Activated CD4-positive, alpha-beta T cell treated with anti-CD3 and anti-CD28 coated beads, Interleukin-2, amount 10 ng/mL, durations not matched to agents 7 days and 5 days (primary cell): Measurements from ENCODE around the gene RAB31. TPM values are rescaled to one million over a fixed set of nuclear protein-coding genes. Genes with fewer than 3 reads are reported as not detected.
A peak's percentile ranks its signal among the peaks of the same experiment; 100 is the strongest.

Experiments used
- CTCF ChIA-PET: fragments of 350-600 bp; sonication (Branson Sonifier 250); formaldehyde crosslinking; loops from one replicate; lab custom pipeline; 2021; ENCODE audit warnings: antibody characterized with exemption; lab: Charles Lee
- POLR2A ChIA-PET: fragments of 350-600 bp; sonication (Branson Sonifier 250); formaldehyde crosslinking; loops from one replicate; lab custom pipeline; 2021; ENCODE audit warnings: antibody characterized with exemption; lab: Charles Lee
- DNase-seq: peaks from one replicate; pipeline ENCODE4 v3.0.0-alpha.2; 2020
- H3K27ac Mint-ChIP-seq: one replicate; pipeline ENCODE4 v1.8.0; 2021; ENCODE audit warnings: mild to moderate bottlenecking, moderate library complexity, mixed read lengths
- H3K27me3 Mint-ChIP-seq: one replicate; pipeline ENCODE4 v1.8.0; 2021; ENCODE audit warnings: mixed read lengths
- H3K36me3 Mint-ChIP-seq: one replicate; pipeline ENCODE4 v1.8.0; 2021; ENCODE audit warnings: low read depth, mixed read lengths
- H3K4me1 Mint-ChIP-seq: one replicate; pipeline ENCODE4 v1.8.0; 2021; ENCODE audit warnings: mixed read lengths
- H3K4me3 Mint-ChIP-seq: one replicate; pipeline ENCODE4 v1.8.0; 2021; ENCODE audit warnings: mild to moderate bottlenecking, moderate library complexity, mixed read lengths
- H3K9me3 Mint-ChIP-seq: one replicate; pipeline ENCODE4 v1.8.0; 2021; ENCODE audit warnings: mixed read lengths
- total RNA-seq, 2 experiments: library from RNA; stranded (reverse); gene quantifications; one replicate each; pipeline ENCODE4 v1.2.3, GENCODE V29; 2021

The RAB31 gene
- total RNA-seq, 2 experiments from 2014 or later: 0.92 to 1.3 TPM

- Mint-ChIP-seq H3K4me1 (no peaks in the 10 kb centered on the region), H3K27ac (no peak overlapping the region), H3K4me3 (no peak overlapping the region), H3K36me3 (no peaks in the 10 kb centered on the region), H3K9me3 (no peaks in the 10 kb centered on the region), H3K27me3 (peaks cover 8% of the 10 kb centered on the region)
- POLR2A ChIA-PET: no interaction called here
- no peak for DNase-seq
- CTCF ChIA-PET: no interaction called here
Observed at GRCh38 chr18:9721893-9722550, 13.9 kb downstream of the RAB31 start.

- Mint-ChIP-seq H3K27ac (no peak overlapping the region), H3K9me3 (no peaks in the 10 kb centered on the region), H3K4me3 (no peak overlapping the region), H3K36me3 (no peaks in the 10 kb centered on the region), H3K4me1 (no peaks in the 10 kb centered on the region), H3K27me3 (peaks cover 5% of the 10 kb centered on the region)
- no peak for DNase-seq
- POLR2A ChIA-PET: no interaction called here
- CTCF ChIA-PET: no interaction called here
Observed at GRCh38 chr18:9722691-9723090, 14.6 kb downstream of the RAB31 start.

DNA sequence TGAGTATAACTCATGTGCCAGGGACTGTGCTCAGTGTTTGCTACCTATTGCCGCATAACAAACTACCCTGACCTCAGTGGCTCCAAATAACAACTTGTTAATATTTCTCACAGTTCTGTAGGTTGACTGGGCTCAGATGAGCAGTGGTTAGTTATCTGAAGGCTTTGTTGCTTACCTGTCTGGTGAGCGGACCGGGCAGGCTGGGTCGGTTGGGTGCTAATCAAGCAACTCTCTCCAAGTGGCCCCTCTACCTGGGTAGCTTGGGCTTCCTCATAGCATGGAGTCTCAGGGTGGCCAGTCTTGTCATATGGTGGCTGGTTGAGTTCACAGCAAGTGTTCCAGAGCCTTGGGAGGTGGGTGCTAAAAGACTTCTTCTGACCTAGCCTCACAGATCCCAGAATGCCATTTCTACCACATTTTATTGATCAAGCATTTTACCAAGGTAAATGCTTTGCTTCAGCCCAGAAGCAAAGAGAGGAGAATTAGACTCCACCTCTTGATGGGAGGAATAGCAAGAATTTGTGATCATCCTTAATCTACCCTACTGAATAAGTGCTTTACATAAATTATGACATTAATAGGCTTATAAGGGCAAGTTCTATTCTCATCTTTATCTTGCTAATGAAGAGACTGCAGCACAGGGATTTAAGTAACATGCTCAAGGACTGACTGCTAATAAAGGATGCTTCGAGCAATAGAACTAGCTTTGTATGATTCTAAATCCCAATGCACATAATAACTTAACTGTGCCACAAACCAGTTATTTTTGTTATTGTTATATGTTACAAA is 16.9 kb downstream of the RAB31 start:
- Mint-ChIP-seq H3K9me3 (no peaks in the 10 kb centered on the region), H3K27ac (no peak overlapping the region), H3K36me3 (no peaks in the 10 kb centered on the region), H3K27me3 (no peaks in the 10 kb centered on the region), H3K4me1 (no peaks in the 10 kb centered on the region), H3K4me3 (no peak overlapping the region)
- CTCF ChIA-PET: no interaction called here
- no peak for DNase-seq
- POLR2A ChIA-PET: no interaction called here

- Mint-ChIP-seq H3K36me3 (no peaks in the 10 kb centered on the region), H3K9me3 (no peaks in the 10 kb centered on the region), H3K4me3 (no peak overlapping the region), H3K27me3 (peaks cover 4% of the 10 kb centered on the region), H3K4me1 (no peaks in the 10 kb centered on the region), H3K27ac (no peak overlapping the region)
- DNase-seq: no peak
- ChIA-PET POLR2A (no interaction called here), CTCF (no interaction called here)
Observed at GRCh38 chr18:9726175-9726574, 18.1 kb downstream of the RAB31 start.

- ChIA-PET CTCF (no interaction called here), POLR2A (no interaction called here)
- no peak for DNase-seq
- Mint-ChIP-seq H3K36me3 (no peaks in the 10 kb centered on the region), H3K27ac (no peak overlapping the region), H3K27me3 (peaks cover 7% of the 10 kb centered on the region), H3K4me1 (no peaks in the 10 kb centered on the region), H3K4me3 (no peak overlapping the region), H3K9me3 (no peaks in the 10 kb centered on the region)
Observed at GRCh38 chr18:9726936-9727335, 18.8 kb downstream of the RAB31 start.

DNA sequence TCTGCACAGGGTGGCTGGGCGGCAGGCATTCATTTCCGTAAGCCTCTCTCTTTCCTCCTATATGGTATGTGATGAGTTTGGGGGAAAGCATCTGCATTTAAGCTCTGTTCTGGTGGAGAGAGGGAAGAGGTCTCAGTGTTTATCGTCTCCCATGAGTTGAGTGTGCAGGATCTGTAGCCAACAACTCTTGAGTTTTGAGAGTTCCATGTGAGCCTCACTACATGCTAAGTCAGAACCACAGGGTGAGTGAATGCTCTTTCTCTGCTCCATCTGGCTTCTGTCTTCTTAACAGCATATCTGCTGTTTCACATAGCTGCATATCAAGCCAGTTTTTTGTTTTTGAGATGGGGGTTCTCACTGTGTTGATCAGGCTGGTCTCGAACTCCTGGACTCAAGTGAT is 22.7 kb downstream of the RAB31 start:
- peaks cover 18% of the 10 kb centered on the region for H3K4me1 Mint-ChIP-seq
- H3K27ac Mint-ChIP-seq: no peak overlapping the region
- DNase-seq: no peak
- ChIA-PET CTCF (interaction anchor here (1.1 kb wide), 1 partner anchor 48 kb away, joined by 3 read pairs; no protein-coding TSS in a partner anchor), POLR2A (no interaction called here)
- H3K27me3 Mint-ChIP-seq: peaks cover 7% of the 10 kb centered on the region
- H3K36me3 Mint-ChIP-seq: no peaks in the 10 kb centered on the region
- no peaks in the 10 kb centered on the region for H3K9me3 Mint-ChIP-seq
- H3K4me3 Mint-ChIP-seq: no peak overlapping the region

DNA sequence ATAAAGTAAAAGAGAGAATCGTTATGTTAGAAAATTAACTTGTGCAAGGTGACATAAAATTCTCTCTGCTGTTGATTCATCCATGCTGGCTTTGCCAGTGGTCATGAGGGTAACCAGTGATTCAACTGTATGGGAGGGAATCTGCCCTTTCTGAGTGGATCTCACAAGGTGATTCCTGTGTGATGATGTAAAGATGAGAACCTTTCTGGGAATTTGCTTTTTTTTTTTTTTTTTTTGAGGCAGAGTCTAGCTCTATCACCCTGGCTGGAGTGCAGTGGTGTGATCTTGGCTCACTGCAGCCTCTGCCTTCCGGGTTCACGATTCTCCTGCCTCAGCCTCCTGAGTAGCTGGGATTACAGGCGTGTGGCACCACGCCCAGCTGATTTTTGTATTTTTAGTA is 23.3 kb downstream of the RAB31 start:
- Mint-ChIP-seq H3K4me3 (no peak overlapping the region), H3K27ac (no peak overlapping the region), H3K27me3 (peaks cover 11% of the 10 kb centered on the region), H3K9me3 (no peaks in the 10 kb centered on the region), H3K4me1 (peaks cover 19% of the 10 kb centered on the region), H3K36me3 (no peaks in the 10 kb centered on the region)
- DNase-seq: no peak
- ChIA-PET POLR2A (no interaction called here), CTCF (interaction anchor here (1.1 kb wide), 1 partner anchor 48 kb away, joined by 3 read pairs; no protein-coding TSS in a partner anchor)

- no peaks in the 10 kb centered on the region for H3K36me3 Mint-ChIP-seq
- H3K9me3 Mint-ChIP-seq: no peaks in the 10 kb centered on the region
- ChIA-PET POLR2A (no interaction called here), CTCF (no interaction called here)
- H3K4me1 Mint-ChIP-seq: peaks cover 19% of the 10 kb centered on the region
- H3K27me3 Mint-ChIP-seq: peaks cover 14% of the 10 kb centered on the region
- H3K27ac Mint-ChIP-seq: no peak overlapping the region
- no peak for DNase-seq
- no peak overlapping the region for H3K4me3 Mint-ChIP-seq
Observed at GRCh38 chr18:9732031-9732430, 23.9 kb downstream of the RAB31 start.

DNA sequence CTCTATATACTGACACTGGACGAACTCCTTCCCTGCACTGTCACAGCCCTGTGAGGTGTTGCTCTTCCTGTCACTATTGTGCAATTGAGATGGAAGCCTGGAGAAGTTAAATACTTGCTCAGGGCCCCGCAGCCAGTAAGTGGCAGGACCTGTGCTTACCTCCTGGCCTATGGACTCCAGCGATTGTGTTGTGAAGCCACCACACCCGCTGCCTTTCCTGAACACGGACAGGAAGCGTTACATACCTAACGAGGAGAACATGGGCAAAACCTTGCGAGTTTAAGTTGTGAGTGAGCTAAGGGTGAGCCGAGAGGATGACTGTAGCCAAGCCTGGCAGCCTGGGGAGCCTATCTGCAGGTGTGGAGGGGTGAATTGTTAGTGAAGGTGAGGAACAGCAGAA is 26.1 kb downstream of the RAB31 start:
- ChIA-PET POLR2A (no interaction called here), CTCF (interaction anchor here (0.7 kb wide), 1 partner anchor 593 kb away, joined by 3 read pairs; no protein-coding TSS in a partner anchor)
- Mint-ChIP-seq H3K27me3 (peaks cover 16% of the 10 kb centered on the region), H3K27ac (no peak overlapping the region), H3K36me3 (no peaks in the 10 kb centered on the region), H3K9me3 (no peaks in the 10 kb centered on the region), H3K4me3 (no peak overlapping the region), H3K4me1 (peaks cover 19% of the 10 kb centered on the region)
- no peak for DNase-seq

DNA sequence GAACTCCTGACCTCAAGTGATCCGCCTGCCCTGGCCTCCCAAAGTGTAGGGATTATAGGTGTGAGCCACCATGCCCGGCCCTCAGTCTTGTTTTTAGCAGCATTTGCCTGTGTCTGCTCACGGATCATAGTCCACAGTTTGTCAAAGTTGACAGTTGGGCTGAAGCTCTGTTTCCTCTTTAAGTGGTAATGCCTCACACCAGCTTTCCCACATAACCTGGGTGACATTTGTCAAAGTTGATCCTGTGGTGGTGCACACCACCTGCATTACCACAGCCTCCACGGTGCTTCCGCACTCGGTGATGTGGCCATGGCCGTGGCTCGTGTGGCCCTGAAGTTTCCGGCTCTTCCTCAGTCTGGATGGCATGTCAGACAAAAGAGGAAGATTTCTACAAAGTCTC is 27.1 kb downstream of the RAB31 start:
- peaks cover 18% of the 10 kb centered on the region for H3K27me3 Mint-ChIP-seq
- peak; percentile 18 for DNase-seq
- H3K9me3 Mint-ChIP-seq: no peaks in the 10 kb centered on the region

DNA sequence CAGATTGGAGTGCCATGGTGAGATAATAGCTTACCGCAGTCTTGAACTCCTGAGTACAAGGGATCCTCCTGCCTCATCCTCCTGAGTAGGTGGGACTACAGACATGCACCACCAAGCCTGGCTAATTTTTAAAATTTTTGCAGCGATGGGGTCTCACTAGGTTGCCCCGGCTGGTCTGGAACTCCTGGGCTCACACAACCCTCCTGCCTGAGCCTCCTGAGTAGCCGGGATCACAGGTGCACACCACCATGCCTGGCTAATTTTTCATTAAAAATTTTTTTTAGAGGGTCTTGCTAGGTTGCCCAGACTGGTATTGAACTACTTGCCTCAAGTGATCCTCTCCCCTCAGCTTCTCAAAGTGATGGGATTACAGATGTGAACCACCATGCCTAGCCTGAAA is 27.8 kb downstream of the RAB31 start:
- H3K27ac Mint-ChIP-seq: no peak overlapping the region
- H3K4me1 Mint-ChIP-seq: peaks cover 19% of the 10 kb centered on the region

More for the DNA sequence above, 27.1 kb downstream of the RAB31 start:
- Mint-ChIP-seq H3K4me3 (no peak overlapping the region), H3K27ac (no peak overlapping the region), H3K4me1 (peaks cover 19% of the 10 kb centered on the region), H3K36me3 (no peaks in the 10 kb centered on the region)
- ChIA-PET CTCF (no interaction called here), POLR2A (no interaction called here)

DNA sequence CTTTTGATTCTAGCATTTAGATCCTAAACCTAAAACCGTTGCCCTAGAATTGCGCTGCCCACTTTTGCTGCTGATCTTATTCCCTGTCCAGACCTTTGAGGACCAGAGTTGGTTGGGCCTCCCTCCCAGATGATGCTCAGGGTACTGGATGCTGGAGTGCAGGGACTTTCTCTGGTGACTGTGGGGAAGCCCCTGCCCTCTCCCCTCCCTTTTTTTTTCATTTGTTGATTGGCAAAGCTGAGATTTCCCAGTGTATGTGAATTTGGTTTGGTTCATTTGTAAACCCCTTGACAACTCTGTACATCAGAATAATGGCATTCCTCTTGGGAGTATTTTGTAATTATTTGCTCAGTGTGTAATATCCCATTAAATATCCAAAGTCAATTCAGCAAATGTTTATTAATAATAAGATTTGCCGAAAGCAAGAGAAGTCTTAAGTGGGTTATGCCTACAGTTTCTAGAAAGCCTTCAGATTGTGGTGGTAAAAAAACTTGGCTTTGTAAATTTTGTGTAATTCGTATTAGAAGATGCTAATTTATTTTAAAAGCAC is 28.3 kb downstream of the RAB31 start:
- Mint-ChIP-seq H3K27ac (no peak overlapping the region), H3K4me3 (no peak overlapping the region), H3K4me1 (peaks cover 19% of the 10 kb centered on the region), H3K27me3 (peaks cover 14% of the 10 kb centered on the region), H3K9me3 (no peaks in the 10 kb centered on the region), H3K36me3 (no peaks in the 10 kb centered on the region)
- ChIA-PET CTCF (no interaction called here), POLR2A (no interaction called here)
- DNase-seq: no peak

More for the DNA sequence above, 27.8 kb downstream of the RAB31 start:
- H3K9me3 Mint-ChIP-seq: no peaks in the 10 kb centered on the region
- DNase-seq: no peak
- ChIA-PET POLR2A (no interaction called here), CTCF (no interaction called here)
- peaks cover 14% of the 10 kb centered on the region for H3K27me3 Mint-ChIP-seq
- no peaks in the 10 kb centered on the region for H3K36me3 Mint-ChIP-seq
- H3K4me3 Mint-ChIP-seq: no peak overlapping the region

GRCh38 chr18:9737006-9737405 is 28.9 kb downstream of the RAB31 start:
- Mint-ChIP-seq H3K27me3 (peaks cover 13% of the 10 kb centered on the region), H3K9me3 (no peaks in the 10 kb centered on the region), H3K4me1 (peaks cover 19% of the 10 kb centered on the region), H3K4me3 (no peak overlapping the region), H3K36me3 (no peaks in the 10 kb centered on the region), H3K27ac (no peak overlapping the region)
- ChIA-PET POLR2A (no interaction called here), CTCF (interaction anchor here (0.6 kb wide), 1 partner anchor 162 kb away, joined by 5 read pairs; no protein-coding TSS in a partner anchor)
- no peak for DNase-seq
